Measurements from ENCODE around the gene CYP3A4. TPM values are rescaled to one million over a fixed set of nuclear protein-coding genes. Genes with fewer than 3 reads are reported as not detected.
A peak's percentile ranks its signal among the peaks of the same experiment; 100 is the strongest.
"Not testable (repeated sequence)": the region's sequence is repeated elsewhere in the genome, so short reads cannot be mapped to it uniquely, and the experiment has no call there.

The CYP3A4 gene
- polyA plus RNA-seq, 3 donors, result 0.17 to 0.39 (median 0.27) TPM

GRCh38 chr7:99794585-99795502 is 10.9 kb upstream of the CYP3A4 start:
- DNase-seq (ENCODE audit: extremely low read depth in 1 of 11, low read depth in 9 of 11, low spot score in 4 of 11), result no peak

- DNase-seq (ENCODE audit: extremely low read depth in 1 of 11, low read depth in 9 of 11, low spot score in 4 of 11), result no peak
Observed at GRCh38 chr7:99793443-99793842, 9.5 kb upstream of the CYP3A4 start.

GRCh38 chr7:99792967-99793366 is 9.0 kb upstream of the CYP3A4 start:
- no peak for DNase-seq (ENCODE audit: extremely low read depth in 1 of 11, low read depth in 9 of 11, low spot score in 4 of 11)

- DNase-seq (ENCODE audit: extremely low read depth in 1 of 11, low read depth in 9 of 11, low spot score in 4 of 11), result no peak
Observed at GRCh38 chr7:99791667-99792369, 7.8 kb upstream of the CYP3A4 start.

GRCh38 chr7:99791021-99791420 is 7.0 kb upstream of the CYP3A4 start:
- no peak for DNase-seq (ENCODE audit: extremely low read depth in 1 of 11, low read depth in 9 of 11, low spot score in 4 of 11)

GRCh38 chr7:99790407-99790806 is 6.4 kb upstream of the CYP3A4 start:
- no peak for DNase-seq (ENCODE audit: extremely low read depth in 1 of 11, low read depth in 9 of 11, low spot score in 4 of 11)

GRCh38 chr7:99789441-99790070 is 5.6 kb upstream of the CYP3A4 start:
- DNase-seq (ENCODE audit: extremely low read depth in 1 of 11, low read depth in 9 of 11, low spot score in 4 of 11), result no peak

- DNase-seq (ENCODE audit: extremely low read depth in 1 of 11, low read depth in 9 of 11, low spot score in 4 of 11), result no peak
Observed at GRCh38 chr7:99788554-99788953, 4.6 kb upstream of the CYP3A4 start.

- no peak for DNase-seq (ENCODE audit: extremely low read depth in 1 of 11, low read depth in 9 of 11, low spot score in 4 of 11)
Observed at GRCh38 chr7:99786726-99787335, 2.8 kb upstream of the CYP3A4 start.

- not testable (repeated sequence) for DNase-seq (ENCODE audit: extremely low read depth in 1 of 11, low read depth in 9 of 11, low spot score in 4 of 11)
Observed at GRCh38 chr7:99785654-99786053, 1.7 kb upstream of the CYP3A4 start.

GRCh38 chr7:99782012-99782953 is 1.7 kb downstream of the CYP3A4 start:
- no peak for DNase-seq (ENCODE audit: extremely low read depth in 1 of 11, low read depth in 9 of 11, low spot score in 4 of 11)

- DNase-seq (ENCODE audit: extremely low read depth in 1 of 11, low read depth in 9 of 11, low spot score in 4 of 11), result no peak
Observed at GRCh38 chr7:99780588-99780987, 3.4 kb downstream of the CYP3A4 start.

- no peak for DNase-seq (ENCODE audit: extremely low read depth in 1 of 11, low read depth in 9 of 11, low spot score in 4 of 11)
Observed at GRCh38 chr7:99779949-99780348, 4.0 kb downstream of the CYP3A4 start.

- DNase-seq (ENCODE audit: extremely low read depth in 1 of 11, low read depth in 9 of 11, low spot score in 4 of 11), result no peak
Observed at GRCh38 chr7:99778880-99779279, 5.1 kb downstream of the CYP3A4 start.

GRCh38 chr7:99773395-99773794 is 10.6 kb downstream of the CYP3A4 start:
- DNase-seq (ENCODE audit: extremely low read depth in 1 of 11, low read depth in 9 of 11, low spot score in 4 of 11), result not testable (repeated sequence)

- peak in 1 of 11 donors; percentile 9 for DNase-seq (ENCODE audit: extremely low read depth in 1 of 11, low read depth in 9 of 11, low spot score in 4 of 11)
Observed at GRCh38 chr7:99772565-99772964, 11.4 kb downstream of the CYP3A4 start.

GRCh38 chr7:99769494-99769893 is 14.5 kb downstream of the CYP3A4 start:
- DNase-seq (ENCODE audit: extremely low read depth in 1 of 11, low read depth in 9 of 11, low spot score in 4 of 11), result not testable (repeated sequence)

- no peak for DNase-seq (ENCODE audit: extremely low read depth in 1 of 11, low read depth in 9 of 11, low spot score in 4 of 11)
Observed at GRCh38 chr7:99768471-99768870, 15.5 kb downstream of the CYP3A4 start.
